CD14-positive monocyte (primary cell): ENCODE data around the gene PHKA2. TPM values are rescaled to one million over a fixed set of nuclear protein-coding genes. Genes with fewer than 3 reads are reported as not detected.
A peak's percentile ranks its signal among the peaks of the same experiment; 100 is the strongest.

Source experiments
- DNase-seq, 3 donors: peaks; one replicate each; pipeline ENCODE4 v3.0.0-alpha.2; 2011 to 2022
- H2AFZ ChIP-seq: 2 replicates; pipeline ENCODE4 v1.6.0; 2012; ENCODE audit warnings: mild to moderate bottlenecking, low read depth, low read length, inconsistent platforms; ENCODE audit not compliant: insufficient read depth, poor library complexity, severe bottlenecking
- H3K27ac ChIP-seq, 2 donors: 1 replicate in 1 of 2; 2 replicates in 1 of 2; pipeline ENCODE4 v1.5.1; 2012 to 2013; ENCODE audit warnings: low read length in 2 of 2, control low read depth in 1 of 2, inconsistent platforms in 1 of 2, low read depth in 1 of 2, mild to moderate bottlenecking in 1 of 2
- H3K27me3 ChIP-seq, 2 donors: one replicate each; pipeline versions ENCODE4 v1.6.0 to v1.6.1; 2011 to 2013; ENCODE audit warnings: low read length in 2 of 2; ENCODE audit not compliant: control insufficient read depth in 2 of 2, insufficient read depth in 2 of 2
- H3K36me3 ChIP-seq, 2 donors: replicated peaks in 1 of 2; 1 replicate in 1 of 2; 2 replicates in 1 of 2; pipeline versions ENCODE4 v1.5.1 to v1.6.1; 2012 to 2013; ENCODE audit warnings: low read length in 2 of 2, control low read depth in 1 of 2, inconsistent platforms in 1 of 2, mild to moderate bottlenecking in 1 of 2; ENCODE audit not compliant: insufficient read depth in 2 of 2, control insufficient read depth in 1 of 2
- H3K4me1 ChIP-seq, 2 donors: 1 replicate in 1 of 2; 2 replicates in 1 of 2; pipeline versions ENCODE4 v1.5.1 to v1.6.1; 2012 to 2013; ENCODE audit warnings: low read length in 2 of 2, control low read depth in 1 of 2, inconsistent platforms in 1 of 2, mild to moderate bottlenecking in 1 of 2, moderate library complexity in 1 of 2; ENCODE audit not compliant: insufficient read depth in 2 of 2, control insufficient read depth in 1 of 2
- H3K4me2 ChIP-seq: replicated peaks from 2 replicates; pipeline ENCODE3; 2012; ENCODE audit warnings: low read length, moderate library complexity, mild to moderate bottlenecking; ENCODE audit not compliant: poor library complexity, severe bottlenecking; ENCODE audit errors: extremely low read depth
- H3K4me3 ChIP-seq, 3 experiments: fragments of 200-600 bp in 1 of 3; sonication (generic) in 1 of 3; replicated peaks in 1 of 3; 1 replicate in 2 of 3; 2 replicates in 1 of 3; pipeline ENCODE4 v1.5.1; 2011 to 2013; ENCODE audit warnings: low read length in 3 of 3, mild to moderate bottlenecking in 3 of 3, control low read depth in 2 of 3, low read depth in 2 of 3, inconsistent platforms in 1 of 3, moderate library complexity in 1 of 3
- H3K79me2 ChIP-seq: 2 replicates; pipeline ENCODE4 v1.6.0; 2012; ENCODE audit warnings: mild to moderate bottlenecking, control low read depth, inconsistent platforms, low read length, moderate library complexity; ENCODE audit not compliant: insufficient read depth
- H3K9ac ChIP-seq: 2 replicates; pipeline ENCODE4 v1.6.0; 2017; ENCODE audit warnings: low read length, mild to moderate bottlenecking; ENCODE audit not compliant: insufficient read depth, poor library complexity, severe bottlenecking
- H3K9me3 ChIP-seq, 2 donors: replicated peaks in 1 of 2; 1 replicate in 1 of 2; 2 replicates in 1 of 2; pipeline versions ENCODE4 v1.5.1 to v1.6.1; 2012 to 2013; ENCODE audit warnings: low read length in 2 of 2, control low read depth in 1 of 2; ENCODE audit not compliant: control insufficient read depth in 1 of 2, insufficient read depth in 1 of 2
- H4K20me1 ChIP-seq: 2 replicates; pipeline ENCODE4 v1.6.0; 2012; ENCODE audit warnings: mild to moderate bottlenecking, low read length, control low read depth, moderate library complexity; ENCODE audit not compliant: insufficient read depth
- H3K27ac Mint-ChIP-seq, 7 donors: one replicate each; pipeline ENCODE4 v1.8.0; 2020; ENCODE audit warnings: mild to moderate bottlenecking in 7 of 7, mixed read lengths in 7 of 7, moderate library complexity in 6 of 7, inconsistent platforms in 2 of 7
- H3K27me3 Mint-ChIP-seq, 3 donors: one replicate each; pipeline ENCODE4 v1.8.0; 2021 to 2022; ENCODE audit warnings: low read depth in 3 of 3, mild to moderate bottlenecking in 3 of 3, mixed read lengths in 3 of 3, moderate library complexity in 3 of 3, inconsistent platforms in 1 of 3
- H3K36me3 Mint-ChIP-seq, 2 donors: one replicate each; pipeline ENCODE4 v1.8.0; 2020; ENCODE audit warnings: mixed read lengths in 2 of 2, inconsistent platforms in 1 of 2, mild to moderate bottlenecking in 1 of 2
- H3K4me1 Mint-ChIP-seq: one replicate; pipeline ENCODE4 v1.8.0; 2020; ENCODE audit warnings: mild to moderate bottlenecking, mixed read lengths
- H3K4me3 Mint-ChIP-seq, 2 donors: one replicate each; pipeline ENCODE4 v1.8.0; 2020; ENCODE audit warnings: mild to moderate bottlenecking in 2 of 2, mixed read lengths in 2 of 2, moderate library complexity in 1 of 2
- H3K9me3 Mint-ChIP-seq, 7 donors: one replicate each; pipeline ENCODE4 v1.8.0; 2020 to 2022; ENCODE audit warnings: mixed read lengths in 7 of 7, mild to moderate bottlenecking in 6 of 7, moderate library complexity in 6 of 7, inconsistent platforms in 2 of 7
- CTCF ChIP-seq: fragments of 200-600 bp; IDR thresholded peaks from one replicate; pipeline ENCODE4 v1.8.0; 2022; ENCODE audit warnings: antibody characterized with exemption, mild to moderate bottlenecking
- WGBS: methylation state at CpG from one replicate; pipeline ENCODE4 v1.1.5; 2013; ENCODE audit warnings: missing lambda C conversion rate; ENCODE audit not compliant: insufficient coverage; 5-methylcytosine and 5-hydroxymethylcytosine counted together
- intact Hi-C, 2 donors: fragments of 100-400 bp; cut with micrococcal nuclease; formaldehyde crosslinking; loops; one replicate each; pipeline versions ENCODE4 v1.15.0 to v1.15.1; 2023
- polyA plus RNA-seq, 3 donors: library from polyadenylated mRNA; depleted of rRNA in 1 of 3; unstranded in 2 of 3; stranded (reverse) in 1 of 3; fragments of 300-500 nt in 2 of 3; fragments of >200 nt in 1 of 3; fragmentation: Illumina TruSeq in 2 of 3; gene quantifications; 1 replicate in 2 of 3; 2 replicates in 1 of 3; pipeline ENCODE4 v1.2.3, GENCODE V29; 2012 to 2021

PHKA2 gene
- polyA plus RNA-seq, 3 donors: 8.7 to 63.3 (median 9.1) TPM

- Histone ChIP-seq H3K27ac (no peak overlapping the region), H2AFZ (no peak overlapping the region), H3K27me3 (no peaks in the 10 kb centered on the region), H4K20me1 (no peaks in the 10 kb centered on the region), H3K79me2 (no peaks in the 10 kb centered on the region), H3K4me3 (no peak overlapping the region), H3K9ac (no peak overlapping the region), H3K4me1 (no peaks in the 10 kb centered on the region), H3K4me2 (no peak overlapping the region), H3K9me3 (no peaks in the 10 kb centered on the region), H3K36me3 (peaks cover 56 to 83% of the 10 kb centered on the region in 2 donors)
- no peaks in the 10 kb centered on the region for H3K4me1 Mint-ChIP-seq
- H3K36me3 Mint-ChIP-seq: peaks cover 53 to 72% of the 10 kb centered on the region in 2 donors
- peaks cover 0 to 4% (median 0%) of the 10 kb centered on the region in 3 donors for H3K27me3 Mint-ChIP-seq
- H3K27ac Mint-ChIP-seq: peak overlapping the region in 1 of 7 donors; percentile 44
- H3K4me3 Mint-ChIP-seq: no peak overlapping the region
- intact Hi-C loops: loop anchor here (5.0 to 10.0 kb wide), 2 partner anchors 503 to 505 kb away; no protein-coding TSS in a partner anchor
- no peak for TF ChIP-seq CTCF
- 95% methylated on average over 8 of the region's 15 CpGs for WGBS
- no peaks in the 10 kb centered on the region for H3K9me3 Mint-ChIP-seq
- DNase-seq: no peak
These were observed 86.3 kb downstream of the PHKA2 start for GRCh38 chrX:18897611-18898010.

- H3K4me2 ChIP-seq: no peak overlapping the region
- no peak overlapping the region for H3K4me3 Mint-ChIP-seq
These were observed 87.0 kb downstream of the PHKA2 start for GRCh38 chrX:18896680-18897544.

More at GRCh38 chrX:18896680-18897544, 87.0 kb downstream of the PHKA2 start:
- Histone ChIP-seq H3K4me1 (no peaks in the 10 kb centered on the region), H3K4me3 (no peak overlapping the region), H3K9ac (no peak overlapping the region), H3K27me3 (no peaks in the 10 kb centered on the region), H3K9me3 (no peaks in the 10 kb centered on the region), H3K79me2 (no peaks in the 10 kb centered on the region), H3K27ac (no peak overlapping the region), H3K36me3 (peaks cover 54 to 90% of the 10 kb centered on the region in 2 donors), H4K20me1 (no peaks in the 10 kb centered on the region), H2AFZ (no peak overlapping the region)
- intact Hi-C loops: loop anchor here (5.0 to 10.0 kb wide), 2 partner anchors 502 to 505 kb away; no protein-coding TSS in a partner anchor
- Mint-ChIP-seq H3K27ac (peak overlapping the region in 2 of 7 donors; percentile 44 to 51), H3K9me3 (no peaks in the 10 kb centered on the region), H3K27me3 (peaks cover 0 to 4% (median 0%) of the 10 kb centered on the region in 3 donors), H3K36me3 (peaks cover 60 to 75% of the 10 kb centered on the region in 2 donors), H3K4me1 (no peaks in the 10 kb centered on the region)
- no peak for TF ChIP-seq CTCF
- DNase-seq: no peak
- 94% methylated on average over 19 of the region's 27 CpGs for WGBS
